Measurements from ENCODE around the gene FARP2.

FARP2 gene

GRCh38 chr2:241509155-241509784, 153.2 kb downstream of the FARP2 start:
- ChIA-PET CTCF (no interaction called here), POLR2A (no interaction called here)
- TF ChIP-seq CTCF (IDR thresholded peaks at IDR 0.05; ENCODE audit: control extremely low read depth, extremely low read depth, low read depth, missing control alignments) = no peak
- DNase-seq (ENCODE audit: extremely low spot score) = no peak

DNA sequence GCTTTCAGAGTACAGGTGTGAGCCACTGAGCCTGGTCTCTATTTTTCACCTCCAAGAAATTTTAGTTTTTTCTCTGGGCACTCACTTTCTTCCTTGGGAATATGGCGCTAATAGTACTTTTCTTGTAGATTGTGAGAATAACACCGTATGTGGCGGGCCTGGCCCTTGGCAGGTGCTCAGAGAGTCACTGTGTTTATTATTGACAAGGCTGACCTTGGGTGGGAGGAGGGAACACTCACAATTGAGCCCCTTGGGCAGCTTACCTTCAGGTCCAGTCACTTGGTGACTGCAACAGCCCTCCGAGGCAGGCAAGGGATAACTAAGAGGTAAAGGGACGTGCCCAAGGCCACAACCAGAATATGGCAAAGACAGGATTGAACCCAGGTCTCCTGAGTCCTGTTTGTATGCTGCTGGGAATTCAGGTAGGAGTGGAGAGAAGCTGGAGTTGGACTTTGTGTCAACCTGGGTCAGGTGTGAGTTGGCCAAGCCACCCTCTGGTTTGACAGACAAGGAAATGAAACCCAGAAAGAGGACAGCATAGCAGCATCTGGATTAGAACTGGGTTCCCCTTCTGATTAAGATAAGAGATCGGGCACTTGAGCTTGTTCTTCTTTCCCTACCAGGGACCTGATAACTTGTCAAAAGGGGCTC, 155.1 kb downstream of the FARP2 start:
- CTCF ChIA-PET = interaction anchor here (1.8 kb wide), 1 partner anchor 100 kb away, joined by 4 read pairs; no protein-coding TSS in a partner anchor
- no peak for DNase-seq (ENCODE audit: extremely low spot score)
- TF ChIP-seq CTCF (IDR thresholded peaks at IDR 0.05; ENCODE audit: control extremely low read depth, extremely low read depth, low read depth, missing control alignments) = no peak
- POLR2A ChIA-PET = no interaction called here

DNA sequence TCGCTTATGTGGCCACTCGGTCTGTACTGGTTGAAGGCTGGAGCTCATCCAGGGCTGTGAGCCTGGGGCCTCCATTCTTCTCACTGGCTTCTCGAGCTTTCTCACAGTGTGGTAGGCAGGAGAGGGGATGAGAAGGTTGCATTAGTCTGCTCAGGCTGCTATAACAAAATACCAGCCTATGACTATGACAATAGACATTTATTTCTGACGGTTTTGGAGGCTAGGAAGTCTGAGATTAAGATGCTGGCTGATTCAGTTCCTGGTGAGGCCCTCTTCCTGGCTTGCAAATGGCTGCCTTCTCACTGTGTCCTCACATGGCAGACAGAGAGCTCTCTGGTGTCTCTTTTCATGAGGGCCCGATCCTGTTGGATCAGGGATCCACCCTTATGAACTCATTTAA, 158.5 kb downstream of the FARP2 start:
- ChIA-PET CTCF (interaction anchor here (1.3 to 1.8 kb wide), 2 partner anchors 11 to 43 kb away, joined by 3 to 4 read pairs; no protein-coding TSS in a partner anchor), POLR2A (no interaction called here)
- no peak for TF ChIP-seq CTCF (IDR thresholded peaks at IDR 0.05; ENCODE audit: control extremely low read depth, extremely low read depth, low read depth, missing control alignments)
- DNase-seq (ENCODE audit: extremely low spot score) = no peak

GRCh38 chr2:241514986-241515737, 159.1 kb downstream of the FARP2 start:
- CTCF ChIA-PET = interaction anchor here (1.3 to 1.8 kb wide), 3 partner anchors 11 to 42 kb away, joined by 3 to 4 read pairs (median 3); no protein-coding TSS in a partner anchor
- POLR2A ChIA-PET = no interaction called here
- no peak for TF ChIP-seq CTCF (IDR thresholded peaks at IDR 0.05; ENCODE audit: control extremely low read depth, extremely low read depth, low read depth, missing control alignments)
- DNase-seq (ENCODE audit: extremely low spot score) = peak; percentile 75

GRCh38 chr2:241516520-241516965, 160.5 kb downstream of the FARP2 start:
- DNase-seq (ENCODE audit: extremely low spot score) = no peak
- POLR2A ChIA-PET = no interaction called here
- CTCF ChIA-PET = interaction anchor here (1.5 kb wide), 1 partner anchor 12 kb away, joined by 3 read pairs; no protein-coding TSS in a partner anchor
- no peak for TF ChIP-seq CTCF (IDR thresholded peaks at IDR 0.05; ENCODE audit: control extremely low read depth, extremely low read depth, low read depth, missing control alignments)

DNA sequence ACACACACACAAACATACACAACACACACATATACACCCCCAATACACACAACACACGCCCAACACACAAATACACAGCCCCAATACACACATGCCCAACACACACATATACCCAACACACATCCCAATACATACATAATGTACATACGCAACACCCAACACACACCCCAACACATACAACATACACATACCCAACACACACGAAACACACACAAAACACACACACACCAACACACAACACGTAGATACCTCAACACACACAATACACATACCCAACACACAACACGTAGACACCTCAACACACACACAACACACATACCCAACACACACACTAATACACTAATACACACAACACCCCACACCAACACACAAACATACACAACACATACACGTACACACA, 161.2 kb downstream of the FARP2 start:
- DNase-seq (ENCODE audit: extremely low spot score) = no peak
- ChIA-PET POLR2A (no interaction called here), CTCF (no interaction called here)
- TF ChIP-seq CTCF (IDR thresholded peaks at IDR 0.05; ENCODE audit: control extremely low read depth, extremely low read depth, low read depth, missing control alignments) = no peak
